GM18858 (cell line): ENCODE measurements around the gene B4GALT1.

ENCODE experiments used
- ATAC-seq: cut with Tn5 transposase; IDR thresholded peaks from one replicate; pipeline ENCODE4 v1.9.1; 2021; ENCODE audit not compliant: unreplicated experiment

The B4GALT1 gene, protein sequence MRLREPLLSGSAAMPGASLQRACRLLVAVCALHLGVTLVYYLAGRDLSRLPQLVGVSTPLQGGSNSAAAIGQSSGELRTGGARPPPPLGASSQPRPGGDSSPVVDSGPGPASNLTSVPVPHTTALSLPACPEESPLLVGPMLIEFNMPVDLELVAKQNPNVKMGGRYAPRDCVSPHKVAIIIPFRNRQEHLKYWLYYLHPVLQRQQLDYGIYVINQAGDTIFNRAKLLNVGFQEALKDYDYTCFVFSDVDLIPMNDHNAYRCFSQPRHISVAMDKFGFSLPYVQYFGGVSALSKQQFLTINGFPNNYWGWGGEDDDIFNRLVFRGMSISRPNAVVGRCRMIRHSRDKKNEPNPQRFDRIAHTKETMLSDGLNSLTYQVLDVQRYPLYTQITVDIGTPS

DNA sequence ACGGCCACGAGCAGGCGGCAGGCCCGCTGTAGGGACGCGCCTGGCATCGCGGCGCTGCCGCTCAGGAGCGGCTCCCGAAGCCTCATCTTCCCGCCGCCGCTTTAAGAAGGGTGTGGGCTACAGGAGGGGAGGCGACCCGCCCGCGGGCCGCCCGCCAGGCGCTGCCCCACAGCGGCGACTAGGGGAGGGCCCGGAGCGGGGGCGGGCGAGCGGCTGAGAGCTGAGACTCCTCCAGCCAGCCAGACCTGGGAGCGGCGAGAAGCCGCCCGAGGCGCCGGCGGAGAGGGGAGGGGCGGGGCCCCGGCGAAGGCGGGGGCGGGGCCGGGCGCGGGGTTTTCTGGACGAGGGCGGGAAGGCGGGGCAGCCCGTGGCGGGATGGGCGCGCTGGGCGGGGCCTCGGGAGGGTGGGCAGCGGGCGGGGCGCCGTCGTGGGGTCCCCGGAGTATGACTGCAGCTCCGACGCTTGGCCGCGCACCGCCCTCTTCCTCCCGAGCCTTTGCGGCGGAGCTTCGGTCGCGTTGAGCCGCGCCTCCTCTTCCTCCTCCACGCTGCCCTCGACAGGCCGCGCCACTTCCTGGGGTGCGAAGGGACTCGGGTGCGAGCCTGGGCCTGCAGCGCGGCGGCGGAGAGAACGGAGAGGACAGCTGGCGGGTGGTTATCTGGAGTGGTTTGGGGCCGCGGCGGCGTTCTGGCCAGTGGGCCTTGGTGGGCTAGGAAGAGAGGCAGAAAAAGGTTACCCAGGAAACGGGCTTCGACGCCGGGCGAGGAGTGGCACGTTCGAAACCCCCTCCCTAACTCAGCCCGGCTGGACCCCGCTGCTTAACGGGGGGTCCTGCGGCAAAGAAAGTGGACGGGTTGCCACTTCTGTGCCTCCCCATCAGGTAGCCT is at the start of gene B4GALT1:
B4GALT1 (minus strand) TSS at position 253 of the 888 bp plus-strand sequence; CDS start at position 86, 167 bp downstream.
- ATAC-seq = peak; percentile 36

DNA sequence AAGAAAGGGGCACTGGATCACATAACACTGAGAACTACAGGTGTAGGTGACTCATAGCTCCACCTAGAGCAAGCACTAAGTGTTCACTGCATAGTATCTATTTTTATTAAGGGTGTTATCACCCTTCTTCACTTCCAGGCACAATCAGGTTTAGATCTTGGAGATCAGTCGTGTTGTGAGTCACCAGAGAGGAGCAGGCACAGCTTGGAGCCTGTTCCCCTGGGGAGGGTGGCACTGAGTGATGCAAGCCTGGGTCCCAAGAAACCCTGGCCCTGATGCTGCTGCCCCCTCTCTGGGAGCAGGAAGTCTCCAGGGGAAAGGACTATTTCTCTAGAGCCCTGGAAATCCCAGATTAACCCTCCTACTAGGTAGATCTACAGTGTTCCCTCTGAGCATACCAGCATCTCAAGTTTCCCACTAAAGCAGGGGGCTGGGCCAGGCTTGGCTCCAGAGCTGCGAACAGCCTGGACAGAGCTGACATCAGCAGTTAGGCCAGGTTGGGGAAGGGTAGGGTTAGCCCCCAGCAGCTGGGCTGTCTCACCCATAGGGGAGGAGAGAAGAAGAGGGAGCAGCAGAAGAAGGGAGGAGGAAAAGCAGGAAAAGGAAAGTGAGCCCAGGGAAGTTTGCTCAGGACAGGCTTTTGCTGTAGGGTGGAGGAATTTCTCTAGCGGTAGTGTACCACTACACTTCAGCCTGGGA is 44.7 kb upstream of the B4GALT1 start:
- no peak for ATAC-seq

DNA sequence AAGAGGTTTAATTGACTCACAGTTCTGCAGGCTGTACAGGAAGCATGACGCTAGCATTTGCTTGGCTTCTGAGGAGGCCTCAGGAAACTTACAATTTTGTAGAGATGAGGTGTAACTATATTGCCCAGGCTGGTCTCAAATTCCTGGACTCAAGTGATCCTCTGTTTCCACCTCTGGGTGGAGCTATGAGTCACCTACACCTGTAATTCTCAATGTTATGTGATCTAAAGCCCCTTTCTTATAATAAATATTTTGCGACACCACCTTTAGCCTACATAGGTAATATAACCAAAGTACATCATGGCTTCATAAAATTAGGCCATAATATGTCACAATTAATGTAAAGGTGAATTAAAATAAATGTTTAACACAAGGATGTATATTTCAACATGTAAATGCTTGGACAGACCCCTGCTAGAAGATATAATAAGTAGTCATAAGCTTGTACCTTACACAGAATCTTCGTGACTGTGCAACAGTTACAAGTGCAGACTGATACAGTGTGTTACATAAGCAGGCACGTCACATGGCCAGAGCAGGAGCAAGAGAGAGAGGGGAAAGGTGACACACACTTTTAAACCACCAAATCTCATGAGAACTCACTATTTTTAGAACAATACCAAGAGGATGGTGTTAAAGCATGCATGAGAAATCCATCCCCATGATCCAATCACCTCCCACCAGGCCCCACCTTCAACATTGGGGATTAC is 43.0 kb upstream of the B4GALT1 start:
- no peak for ATAC-seq

DNA sequence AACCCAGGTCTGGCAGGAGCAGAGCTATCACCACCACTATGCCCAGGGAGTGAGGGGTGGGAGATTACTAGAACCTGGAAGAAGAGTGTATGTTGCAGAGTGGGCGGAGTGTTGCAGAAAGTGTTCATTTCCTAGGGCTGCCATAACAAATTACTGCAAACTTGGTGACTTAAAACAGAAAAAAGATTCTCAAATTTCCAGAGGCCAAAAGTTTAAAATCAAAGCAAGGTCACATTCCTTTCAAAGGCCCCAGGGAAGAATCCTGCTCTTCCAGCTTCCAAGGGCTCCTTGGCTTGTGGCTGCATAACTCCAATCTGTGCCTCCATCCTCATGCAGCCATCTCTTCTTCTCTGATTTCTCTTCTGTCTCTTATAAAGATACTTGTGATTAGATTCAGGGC is 42.3 kb upstream of the B4GALT1 start:
- ATAC-seq = no peak

DNA sequence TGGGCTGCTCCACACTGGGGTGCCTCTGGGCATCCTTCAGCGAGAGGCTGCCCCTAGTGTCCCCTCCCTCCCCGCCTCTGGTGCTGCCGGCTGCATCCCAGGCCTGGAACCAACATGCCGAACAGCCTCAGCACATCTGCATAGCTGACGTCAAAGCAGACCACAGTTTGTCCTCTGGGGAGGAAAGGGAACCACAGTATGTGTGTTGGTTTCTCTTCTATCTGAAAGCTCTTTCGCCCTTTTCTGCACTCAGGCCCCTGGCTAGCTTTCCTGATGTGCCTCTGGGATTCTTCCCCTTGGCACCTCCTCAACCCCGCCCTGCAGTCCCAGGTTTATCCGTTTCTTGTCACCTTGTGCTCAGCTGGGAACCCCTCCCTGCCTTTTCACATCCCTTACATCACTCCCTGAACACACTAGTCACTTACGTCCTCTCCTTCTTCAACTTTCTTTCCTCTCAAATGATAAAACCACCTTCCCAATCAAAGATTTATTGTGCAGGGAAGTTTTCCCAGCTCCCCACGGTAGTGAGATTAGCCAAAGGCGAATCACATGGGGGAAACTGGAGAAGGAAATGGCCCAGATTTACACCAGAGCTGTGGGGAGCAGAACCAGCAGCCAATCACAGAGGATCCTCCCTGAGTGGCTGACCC is 35.5 kb upstream of the B4GALT1 start:
- ATAC-seq = peak; percentile 99

DNA sequence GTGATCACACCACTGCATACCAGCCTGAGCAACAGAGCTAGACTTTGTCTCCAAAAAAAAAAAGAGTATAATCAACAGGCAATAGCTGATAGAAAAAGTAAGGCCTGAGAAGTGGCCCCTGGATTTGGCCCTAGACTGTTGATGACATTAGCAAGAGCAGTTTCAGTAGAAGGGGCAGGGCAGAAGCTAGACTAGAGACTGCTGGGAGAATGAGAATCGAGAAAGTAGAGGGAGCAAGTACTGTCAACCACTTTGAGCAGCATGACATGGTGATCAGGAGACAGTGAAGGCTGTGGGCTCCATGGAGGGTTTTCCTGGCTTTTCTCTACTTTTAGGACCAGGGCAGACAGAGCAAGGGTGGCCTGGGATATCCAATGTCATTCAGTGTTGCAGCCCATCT is 34.9 kb upstream of the B4GALT1 start:
- ATAC-seq = peak; percentile 37

DNA sequence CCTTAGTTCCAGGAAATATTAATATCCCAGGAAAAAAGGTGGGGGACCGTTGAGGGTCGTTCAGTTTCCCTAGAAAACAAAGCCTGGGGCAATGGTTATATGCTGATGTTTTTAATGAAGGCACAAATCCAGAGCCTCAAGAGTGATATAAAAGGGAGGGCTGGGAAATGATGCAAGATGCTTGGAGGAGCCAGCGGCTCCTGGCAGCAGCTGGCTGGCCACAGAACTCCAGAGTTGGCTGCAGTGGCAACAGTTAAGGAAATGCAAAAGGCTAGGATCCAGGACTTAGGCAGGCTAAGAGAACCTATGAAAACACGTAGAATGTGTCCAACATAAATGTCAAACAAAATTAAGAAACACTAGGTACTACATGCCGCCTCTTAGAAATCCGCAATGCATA is 31.0 kb upstream of the B4GALT1 start:
- ATAC-seq = no peak

DNA sequence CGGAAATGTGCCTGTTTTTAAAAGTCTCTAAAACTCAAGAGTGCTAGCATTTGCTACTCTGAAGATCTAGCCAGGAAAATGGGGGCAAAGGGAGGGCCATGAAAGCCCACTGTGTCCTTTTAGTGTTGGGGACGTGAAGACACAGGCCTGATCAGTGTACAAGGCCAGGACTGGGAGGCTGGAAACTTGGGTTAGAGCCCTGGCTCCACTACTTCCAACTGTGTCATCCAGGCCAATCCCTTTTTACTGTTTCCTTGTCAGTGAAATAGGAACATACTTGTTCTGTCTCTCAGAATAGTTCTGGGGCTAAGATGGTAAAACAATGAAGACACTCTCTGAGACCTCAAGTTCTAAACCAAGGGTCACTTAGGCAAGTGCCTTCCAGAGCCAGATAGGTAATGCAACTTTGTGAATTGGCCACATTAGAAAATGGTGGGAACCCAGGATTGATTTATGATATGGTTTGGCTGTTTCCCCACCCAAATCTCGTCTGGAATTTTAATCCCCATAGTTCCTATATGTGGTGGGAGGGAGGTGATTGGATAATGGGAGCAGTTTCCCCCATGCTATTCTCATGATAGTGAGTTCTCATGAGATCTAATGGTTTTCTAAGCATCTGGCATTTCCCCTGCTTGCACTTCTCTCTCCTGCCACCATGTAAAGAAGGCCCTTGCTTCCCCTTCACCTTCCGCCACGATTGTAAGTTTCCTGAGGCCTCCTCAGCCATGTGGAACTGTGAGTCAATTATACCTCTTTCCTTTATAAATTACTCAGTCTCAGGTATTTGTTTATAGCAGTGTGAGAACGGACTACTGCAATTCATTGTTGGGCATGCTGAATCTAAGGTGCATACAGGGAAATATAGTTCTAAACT is 30.4 kb upstream of the B4GALT1 start:
- no peak for ATAC-seq

DNA sequence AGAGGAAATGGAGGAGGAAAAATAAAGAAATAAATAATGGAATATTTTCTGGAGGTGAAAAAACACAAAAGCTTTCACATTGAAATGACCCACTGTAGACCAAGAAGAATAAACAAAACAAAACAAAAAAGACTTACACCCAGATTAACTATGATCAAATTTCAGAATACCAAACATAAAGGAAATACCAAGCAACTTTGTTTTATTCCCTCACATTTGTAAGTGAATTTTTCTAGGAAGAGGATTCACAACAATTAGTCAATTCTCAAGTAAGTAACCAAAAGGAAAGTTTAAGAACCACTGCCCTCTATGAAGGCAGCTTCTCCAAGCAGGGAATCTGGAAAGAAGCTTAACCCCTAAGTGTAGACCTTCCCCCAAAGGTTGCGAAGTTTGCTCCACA is 29.6 kb upstream of the B4GALT1 start:
- ATAC-seq = no peak

DNA sequence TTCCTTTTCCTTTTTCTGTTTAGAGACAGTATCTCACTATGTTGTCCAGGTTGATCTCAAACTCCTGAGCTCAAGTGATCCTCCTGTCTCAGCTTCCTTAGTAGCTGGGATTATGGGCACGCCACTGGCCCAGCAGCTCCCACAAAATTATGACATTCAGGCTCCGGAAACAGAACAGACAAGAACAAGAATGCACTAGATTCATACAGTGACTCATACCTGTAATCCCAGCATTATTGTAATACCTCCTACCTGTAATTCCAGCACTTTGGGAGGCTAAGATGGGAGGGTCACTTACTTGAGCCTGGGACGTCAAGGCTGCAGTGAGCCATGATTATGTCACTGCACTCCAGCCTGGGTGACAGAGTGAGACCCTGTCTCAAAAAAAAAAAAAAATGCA is 26.7 kb upstream of the B4GALT1 start:
- no peak for ATAC-seq

DNA sequence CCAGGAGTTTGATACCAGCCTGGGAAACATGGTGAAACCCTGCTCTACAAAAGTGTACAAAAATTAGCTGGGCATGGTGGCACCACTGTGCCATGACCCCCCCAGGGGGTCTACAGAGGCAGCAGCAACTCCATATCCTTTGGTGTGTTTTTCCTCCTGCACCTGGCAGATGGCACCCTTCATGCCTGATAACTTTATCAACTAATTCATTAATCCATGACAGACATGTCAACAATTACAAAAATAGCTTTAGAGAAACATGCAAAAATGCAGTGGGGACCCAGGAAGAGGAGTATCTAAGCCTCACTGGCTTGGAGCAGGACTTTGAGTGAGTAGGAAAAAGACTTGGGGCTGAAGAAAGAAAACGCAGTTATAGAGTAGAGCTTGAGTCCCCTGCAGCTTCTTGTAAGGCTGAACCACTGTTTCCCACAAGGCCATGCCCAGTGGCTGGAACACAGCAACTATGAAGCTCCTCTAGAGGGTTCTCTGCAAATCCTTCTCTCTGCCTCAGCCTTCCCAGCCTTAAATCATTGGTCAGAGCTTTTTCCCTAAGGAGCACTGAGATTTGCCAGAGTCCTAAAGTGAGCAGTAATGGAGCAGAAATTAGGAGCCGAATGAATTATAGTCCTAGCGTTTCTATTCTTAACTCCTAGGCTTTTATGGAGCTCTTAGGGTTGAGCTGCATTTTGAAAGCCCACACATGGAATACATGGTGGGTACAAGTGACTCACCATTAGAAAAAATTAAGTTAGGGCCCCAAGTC is 25.5 kb upstream of the B4GALT1 start:
- ATAC-seq = no peak

DNA sequence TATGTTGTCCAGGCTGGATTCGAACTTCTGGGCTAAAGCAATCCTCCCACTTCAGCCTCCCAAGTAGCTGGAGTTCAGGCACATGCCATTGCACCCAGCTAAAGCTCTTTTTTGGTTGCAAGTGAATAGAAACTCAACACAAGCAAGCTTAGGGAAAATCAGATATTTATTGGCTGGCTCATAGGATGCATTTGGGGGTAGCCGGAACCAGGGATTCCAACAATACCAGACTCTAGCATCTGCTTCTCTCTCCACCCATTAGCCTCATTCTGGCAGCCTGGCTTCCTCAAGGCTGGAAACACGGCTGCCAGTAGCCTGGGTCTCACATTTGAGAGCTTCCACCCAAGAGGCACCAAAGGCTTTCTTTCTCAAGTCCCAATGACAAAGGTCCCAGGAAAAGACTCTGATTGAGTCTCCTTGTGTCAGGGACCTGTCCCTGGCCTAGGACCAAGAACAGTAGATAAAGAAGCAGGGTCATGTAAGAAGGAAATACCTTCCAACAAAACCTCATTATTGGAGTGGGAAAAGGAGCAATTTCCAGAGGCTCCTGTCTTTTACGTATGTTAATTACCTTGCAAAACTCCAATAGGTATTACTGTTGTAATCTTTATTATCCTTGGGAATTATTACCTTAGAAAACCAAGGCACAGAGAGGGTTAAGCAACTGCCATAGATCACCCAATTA is 23.0 kb upstream of the B4GALT1 start:
- no peak for ATAC-seq

DNA sequence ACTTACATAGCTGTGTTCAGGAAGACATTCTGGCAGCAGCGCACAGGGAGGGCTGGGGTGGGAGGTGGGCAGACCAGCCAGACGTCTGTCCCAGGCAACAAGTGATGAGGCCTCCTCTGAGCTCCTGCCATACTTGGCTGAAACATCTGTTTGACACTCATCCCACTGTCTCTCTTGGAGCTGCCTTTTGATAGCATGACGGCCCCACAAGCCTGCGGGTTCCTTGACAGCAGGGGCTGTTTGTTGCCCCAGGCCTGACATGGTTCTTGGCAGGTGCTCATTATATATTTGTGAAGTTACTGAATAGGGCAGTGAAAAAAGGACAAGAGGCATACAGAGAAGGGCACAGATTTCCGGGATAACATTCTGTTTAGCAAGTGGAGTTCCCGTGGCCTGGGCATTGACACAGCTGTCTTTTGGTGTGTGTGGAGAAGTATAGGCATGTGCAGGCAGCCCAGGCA is 22.2 kb upstream of the B4GALT1 start:
- ATAC-seq = no peak

DNA sequence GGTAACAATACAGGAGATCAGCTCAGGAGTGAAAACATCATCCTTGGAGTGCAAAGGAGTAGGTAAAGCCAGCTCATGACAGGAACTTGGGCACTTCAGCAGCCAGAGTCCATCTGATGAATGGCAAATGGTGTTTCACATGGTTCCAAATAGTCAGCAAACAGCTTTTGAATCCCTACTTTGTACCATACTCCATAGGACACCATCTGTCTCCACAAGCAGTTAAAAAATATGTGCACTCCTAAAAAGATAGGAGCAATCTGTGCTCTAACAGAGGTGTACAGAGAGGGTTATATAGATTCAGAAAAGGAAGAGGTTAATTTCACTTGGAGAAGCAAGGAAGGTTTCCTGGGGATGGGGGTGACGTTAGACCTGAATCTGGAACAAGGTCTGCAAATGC is 21.6 kb upstream of the B4GALT1 start:
- no peak for ATAC-seq

DNA sequence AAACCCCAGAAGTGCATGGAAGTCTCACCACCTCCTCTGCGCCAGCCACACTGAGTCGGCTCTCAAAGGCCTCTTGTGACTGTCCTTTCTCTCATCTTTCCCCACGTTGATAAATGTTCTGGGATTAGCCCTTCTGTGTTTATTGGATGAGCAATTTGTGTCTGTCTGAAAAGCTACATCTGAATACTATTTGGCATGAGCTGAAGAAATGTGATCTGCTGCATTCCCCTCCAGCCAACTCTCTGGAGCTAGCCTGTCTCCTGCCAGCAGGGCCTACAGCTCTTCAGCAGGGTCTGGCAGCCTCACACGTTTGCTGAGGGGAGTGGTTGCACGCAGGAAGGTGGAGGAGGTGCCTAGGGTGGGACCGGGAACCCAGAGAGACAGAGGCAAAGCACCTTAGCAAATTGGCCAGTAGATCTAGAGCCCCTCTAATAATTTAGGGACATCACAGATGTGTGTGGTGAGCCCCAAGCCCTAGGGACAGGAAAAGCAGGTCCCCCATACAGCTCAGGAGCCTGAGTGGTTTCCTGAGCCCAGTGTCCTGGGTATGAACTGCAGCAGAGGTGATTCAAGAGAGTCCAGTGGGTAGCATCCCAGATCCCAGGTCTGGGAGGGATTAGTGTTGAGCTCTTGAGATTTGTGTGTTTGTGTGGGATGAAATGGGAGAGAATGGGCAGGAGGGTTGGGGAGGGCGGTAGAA is 20.5 kb upstream of the B4GALT1 start:
- ATAC-seq = no peak

DNA sequence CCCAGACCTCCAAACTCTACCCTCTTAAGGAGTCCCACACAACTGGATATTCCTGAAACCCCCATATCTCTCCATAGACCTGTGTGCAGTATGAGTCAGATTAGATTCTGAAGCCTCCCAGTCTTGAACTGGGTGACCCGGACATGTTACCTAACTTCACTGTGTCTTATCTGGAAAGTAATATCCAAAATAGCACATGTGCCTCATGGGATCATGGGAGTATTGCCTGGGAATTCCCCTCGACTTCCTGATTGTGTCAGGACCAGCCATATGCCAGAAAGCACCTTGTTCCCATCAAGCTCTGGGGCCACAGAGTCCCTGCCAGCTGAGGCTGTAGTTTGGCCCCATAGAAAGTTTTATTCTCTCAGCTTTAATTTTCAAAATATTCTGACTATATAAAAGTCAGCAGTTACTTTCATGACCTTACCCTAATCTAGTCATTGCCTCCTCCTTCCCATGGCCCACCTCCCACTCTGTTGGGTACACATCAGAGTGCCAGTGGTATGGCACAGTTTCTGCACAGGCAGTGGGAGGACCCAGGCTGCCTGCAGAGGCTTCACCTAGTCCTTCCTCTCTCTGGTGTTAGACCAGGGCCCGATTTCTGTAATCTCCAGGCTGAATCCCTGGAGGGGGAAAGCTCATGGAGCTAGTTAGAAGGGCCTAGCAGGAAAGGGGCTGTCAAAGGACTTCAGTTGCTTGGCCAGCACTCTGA is 19.5 kb upstream of the B4GALT1 start:
- no peak for ATAC-seq

DNA sequence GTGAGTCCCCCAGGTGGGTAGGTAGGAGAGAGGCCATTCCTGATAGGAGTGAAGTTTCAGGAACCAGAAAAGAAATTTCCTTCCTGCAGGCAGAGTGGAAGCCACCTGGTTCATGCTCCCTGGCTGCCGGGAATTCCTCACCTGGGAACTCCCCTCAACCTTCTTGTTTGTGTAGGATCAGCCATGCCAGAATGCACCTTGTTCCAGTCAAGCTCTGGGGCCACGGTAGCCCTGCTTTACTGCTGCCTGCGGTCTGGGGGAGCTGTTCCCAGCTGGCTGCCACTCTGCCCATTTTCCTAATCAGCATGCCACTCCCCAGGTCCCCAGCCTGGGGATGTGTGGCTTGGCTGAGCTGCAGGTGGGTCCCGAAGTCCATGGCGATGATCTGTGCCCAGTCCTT is 18.7 kb upstream of the B4GALT1 start:
- ATAC-seq = no peak
